Calu3 (cell line): Measurements from ENCODE around the gene EYA3. TPM values are rescaled to one million over a fixed set of nuclear protein-coding genes. Genes with fewer than 3 reads are reported as not detected.

Experiments
- BruUV-seq: library from RNA; stranded (reverse); fragments of 400-500 nt; replicated peaks from 2 replicates; lab custom pipeline; 2021; lab: Mats Ljungman, UMichigan
- CTCF ChIA-PET: fragments of 300-600 bp; sonication (Branson Sonifier 250); formaldehyde crosslinking; loops from one replicate; lab custom pipeline; 2022; ENCODE audit warnings: antibody characterized with exemption; lab: Charles Lee
- DNase-seq: peaks from one replicate; pipeline ENCODE4 v3.0.0; 2022
- H3K27ac Mint-ChIP-seq: one replicate; pipeline ENCODE4 v1.8.0; 2022; ENCODE audit warnings: mixed read lengths; ENCODE audit not compliant: unreplicated experiment
- H3K27me3 Mint-ChIP-seq: one replicate; pipeline ENCODE4 v1.8.0; 2022; ENCODE audit warnings: mixed read lengths; ENCODE audit not compliant: unreplicated experiment
- H3K36me3 Mint-ChIP-seq: one replicate; pipeline ENCODE4 v1.8.0; 2022; ENCODE audit warnings: mild to moderate bottlenecking, moderate library complexity, mixed read lengths; ENCODE audit not compliant: insufficient read depth, unreplicated experiment
- H3K4me1 Mint-ChIP-seq: one replicate; pipeline ENCODE4 v1.8.0; 2022; ENCODE audit warnings: mild to moderate bottlenecking, low read depth, mixed read lengths; ENCODE audit not compliant: unreplicated experiment
- H3K4me3 Mint-ChIP-seq: one replicate; pipeline ENCODE4 v1.8.0; 2022; ENCODE audit warnings: mild to moderate bottlenecking, low read depth, moderate library complexity, mixed read lengths; ENCODE audit not compliant: unreplicated experiment
- H3K9me3 Mint-ChIP-seq: one replicate; pipeline ENCODE4 v1.8.0; 2022; ENCODE audit warnings: low read depth, mixed read lengths; ENCODE audit not compliant: unreplicated experiment
- CTCF ChIP-seq: fragments of 200-600 bp; IDR thresholded peaks from one replicate; pipeline ENCODE4 v1.8.0; 2022; ENCODE audit warnings: antibody characterized with exemption; ENCODE audit not compliant: unreplicated experiment
- intact Hi-C: fragments of 100-400 bp; cut with micrococcal nuclease; formaldehyde crosslinking; loops from one replicate; pipeline ENCODE4 v1.10.0; 2022; ENCODE audit not compliant: unreplicated experiment
- total RNA-seq: library from RNA; stranded (reverse); gene quantifications from 2 replicates; pipeline ENCODE4 v1.2.3, GENCODE V29; 2022

The EYA3 gene
- total RNA-seq, 1 experiment from 2014 or later = 18.8 TPM

DNA sequence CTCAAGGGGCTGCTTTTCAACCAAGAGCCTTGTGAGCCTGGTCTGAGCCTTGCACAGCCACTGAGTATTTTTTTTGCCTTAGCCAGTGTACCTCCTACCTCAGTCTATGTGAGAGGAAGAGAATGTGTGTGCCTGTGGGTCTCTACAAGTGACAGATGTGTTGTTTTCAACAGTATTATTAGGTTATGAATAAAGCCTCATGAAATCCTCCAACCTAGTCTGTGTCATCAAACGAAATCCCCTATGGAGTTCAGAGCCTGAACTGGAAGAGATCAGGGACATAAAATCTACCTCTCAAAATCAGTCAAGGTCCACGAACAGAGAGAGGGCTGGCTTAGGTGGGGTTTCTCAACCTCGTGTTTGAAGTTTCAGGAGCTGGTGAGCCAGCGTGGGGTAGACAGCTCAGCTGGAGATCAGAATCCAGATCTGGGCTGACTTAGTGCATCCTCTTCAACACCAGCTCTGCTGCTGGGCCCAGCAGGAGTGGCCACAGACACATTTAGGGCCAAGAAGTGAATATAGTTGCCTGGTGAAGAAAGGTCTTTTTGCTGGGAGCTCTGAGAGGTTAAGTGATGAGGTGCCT, 120.4 kb downstream of the EYA3 start:
- no TSS peak for BruUV-seq
- intact Hi-C loops = no loop called here
- TF ChIP-seq CTCF = no peak
- DNase-seq = no peak
- H3K27ac Mint-ChIP-seq = no peak overlapping the region
- H3K36me3 Mint-ChIP-seq = peaks cover 6% of the 10 kb centered on the region
- peaks cover 20% of the 10 kb centered on the region for H3K4me1 Mint-ChIP-seq
- no peaks in the 10 kb centered on the region for H3K27me3 Mint-ChIP-seq
- no peaks in the 10 kb centered on the region for H3K9me3 Mint-ChIP-seq
- H3K4me3 Mint-ChIP-seq = no peak overlapping the region
- CTCF ChIA-PET = interaction anchor here (0.6 kb wide), 1 partner anchor 18 kb away, joined by 6 read pairs; no protein-coding TSS in a partner anchor

GRCh38 chr1:27967106-27967883, 121.1 kb downstream of the EYA3 start:
- no TSS peak for BruUV-seq
- peaks cover 20% of the 10 kb centered on the region for H3K4me1 Mint-ChIP-seq
- no peak for TF ChIP-seq CTCF

GRCh38 chr1:27966402-27967105, 121.9 kb downstream of the EYA3 start:
- Mint-ChIP-seq H3K27ac (no peak overlapping the region), H3K36me3 (peaks cover 6% of the 10 kb centered on the region), H3K9me3 (no peaks in the 10 kb centered on the region), H3K4me1 (peaks cover 27% of the 10 kb centered on the region), H3K27me3 (no peaks in the 10 kb centered on the region), H3K4me3 (no peak overlapping the region)
- CTCF ChIA-PET = interaction anchor here (0.6 to 0.9 kb wide), 2 partner anchors 32 to 636 kb away, joined by 3 to 6 read pairs; partner anchors contain the start of gene SMPDL3B
- intact Hi-C loops = no loop called here
- TF ChIP-seq CTCF = no peak
- peak; percentile 37 for DNase-seq
- BruUV-seq = no TSS peak

More at GRCh38 chr1:27967106-27967883, 121.1 kb downstream of the EYA3 start:
- Mint-ChIP-seq H3K27me3 (no peaks in the 10 kb centered on the region), H3K4me3 (no peak overlapping the region), H3K36me3 (peaks cover 6% of the 10 kb centered on the region), H3K27ac (no peak overlapping the region), H3K9me3 (no peaks in the 10 kb centered on the region)
- CTCF ChIA-PET = interaction anchor here (0.6 kb wide), 1 partner anchor 636 kb away, joined by 6 read pairs; no protein-coding TSS in a partner anchor
- no peak for DNase-seq
- intact Hi-C loops = no loop called here

- TF ChIP-seq CTCF = no peak
- Mint-ChIP-seq H3K27ac (no peak overlapping the region), H3K9me3 (no peaks in the 10 kb centered on the region), H3K36me3 (peaks cover 25% of the 10 kb centered on the region), H3K4me1 (peaks cover 22% of the 10 kb centered on the region), H3K27me3 (no peaks in the 10 kb centered on the region), H3K4me3 (no peak overlapping the region)
- no TSS peak for BruUV-seq
- CTCF ChIA-PET = no interaction called here
- intact Hi-C loops = no loop called here
- no peak for DNase-seq
Observed at GRCh38 chr1:27963393-27963792, 125.0 kb downstream of the EYA3 start.
